Breast epithelium (tissue), 3 donors: ENCODE data around the gene BRD3.

ENCODE experiments used
- CTCF ChIP-seq, 3 donors: fragments of 450-650 bp; IDR thresholded peaks; one replicate each; pipeline ENCODE4 v1.5.1; 2016 to 2017; ENCODE audit warnings: antibody characterized with exemption in 3 of 3, mild to moderate bottlenecking in 3 of 3, moderate library complexity in 3 of 3
- POLR2AphosphoS5 ChIP-seq, 3 donors: sonication (generic); formaldehyde crosslinking; IDR thresholded peaks; one replicate each; pipeline ENCODE4 v1.6.1; 2017; ENCODE audit warnings: antibody characterized with exemption in 3 of 3

- TF ChIP-seq CTCF (IDR thresholded peaks at IDR 0.05), result no peak
- TF ChIP-seq POLR2AphosphoS5 (IDR thresholded peaks at IDR 0.05), result no peak
Measured at GRCh38 chr9:134064711-134065110, 3.1 kb downstream of the BRD3 start.
